GDM1 (cell line): ENCODE results near the gene MUC12.
"Not testable (repeated sequence)": the region's sequence is repeated elsewhere in the genome, so short reads cannot be mapped to it uniquely, and the experiment has no call there.

Source experiments
- DNase-seq: peaks from one replicate; lab custom pipeline; 2025; lab: John Stamatoyannopoulos, UW

Gene MUC12

GRCh38 chr7:100994671-100995070 is 25.3 kb downstream of the MUC12 start:
- not testable (repeated sequence) for DNase-seq

- not testable (repeated sequence) for DNase-seq
These were observed 29.2 kb downstream of the MUC12 start for GRCh38 chr7:100998530-100998929.

- not testable (repeated sequence) for DNase-seq
These were observed 30.0 kb downstream of the MUC12 start for GRCh38 chr7:100999334-100999733.

GRCh38 chr7:101000025-101000424 is 30.7 kb downstream of the MUC12 start:
- not testable (repeated sequence) for DNase-seq

GRCh38 chr7:101002333-101002732 is 33.0 kb downstream of the MUC12 start:
- DNase-seq, result not testable (repeated sequence)

- not testable (repeated sequence) for DNase-seq
These were observed 38.0 kb downstream of the MUC12 start for GRCh38 chr7:101007361-101007760.

GRCh38 chr7:101009629-101010028 is 40.3 kb downstream of the MUC12 start:
- no peak for DNase-seq

GRCh38 chr7:101012931-101013330 is 43.6 kb downstream of the MUC12 start:
- DNase-seq, result no peak

- DNase-seq, result no peak
These were observed 46.3 kb downstream of the MUC12 start for GRCh38 chr7:101015626-101016025.

GRCh38 chr7:101017064-101017777 is 47.9 kb downstream of the MUC12 start:
- no peak for DNase-seq

- DNase-seq, result no peak
These were observed 49.2 kb downstream of the MUC12 start for GRCh38 chr7:101018271-101019167.

- DNase-seq, result no peak
These were observed 51.1 kb downstream of the MUC12 start for GRCh38 chr7:101020444-101020843.

- DNase-seq, result no peak
These were observed 52.3 kb downstream of the MUC12 start for GRCh38 chr7:101021703-101022102.

- DNase-seq, result no peak
These were observed 54.5 kb downstream of the MUC12 start for GRCh38 chr7:101023839-101024238.

GRCh38 chr7:101031082-101031481 is 61.7 kb downstream of the MUC12 start:
- no peak for DNase-seq

- no peak for DNase-seq
These were observed 66.6 kb downstream of the MUC12 start for GRCh38 chr7:101035941-101036340.

- not testable (repeated sequence) for DNase-seq
These were observed 71.9 kb downstream of the MUC12 start for GRCh38 chr7:101041283-101041682.

- no peak for DNase-seq
These were observed 89.0 kb downstream of the MUC12 start for GRCh38 chr7:101058355-101058754.

GRCh38 chr7:101059620-101059942 is 90.2 kb downstream of the MUC12 start:
- no peak for DNase-seq

GRCh38 chr7:101060992-101061391 is 91.6 kb downstream of the MUC12 start:
- no peak for DNase-seq

GRCh38 chr7:101064176-101064550 is 94.8 kb downstream of the MUC12 start:
- not testable (repeated sequence) for DNase-seq

- DNase-seq, result not testable (repeated sequence)
These were observed 95.8 kb downstream of the MUC12 start for GRCh38 chr7:101065162-101065561.

GRCh38 chr7:101066141-101066832 is 96.9 kb downstream of the MUC12 start:
- no peak for DNase-seq
